H9 (cell line): ENCODE measurements around the gene TNIK. TPM values are rescaled to one million over a fixed set of nuclear protein-coding genes. Genes with fewer than 3 reads are reported as not detected.

Experiments used
- DNase-seq: peaks from one replicate; pipeline ENCODE4 v3.0.0-alpha.2; 2017
- H2AFZ ChIP-seq: one replicate; pipeline ENCODE4 v1.6.1; 2013; ENCODE audit warnings: mild to moderate bottlenecking, low read length, control low read depth, moderate library complexity
- H2AK5ac ChIP-seq: 2 replicates; pipeline ENCODE4 v1.6.1; 2013; ENCODE audit warnings: low read length, control low read depth, mixed read lengths; ENCODE audit not compliant: insufficient read length
- H2BK120ac ChIP-seq: one replicate; pipeline ENCODE4 v1.6.1; 2013; ENCODE audit warnings: low read depth, mild to moderate bottlenecking, low read length, control low read depth, inconsistent platforms; ENCODE audit not compliant: poor library complexity, severe bottlenecking
- H2BK12ac ChIP-seq: 2 replicates; pipeline ENCODE4 v1.6.1; 2013; ENCODE audit warnings: low read length, control low read depth, mixed read lengths, low read depth; ENCODE audit not compliant: insufficient read length
- H2BK15ac ChIP-seq: 2 replicates; pipeline ENCODE4 v1.6.1; 2013; ENCODE audit warnings: low read depth, low read length, control low read depth
- H2BK20ac ChIP-seq: one replicate; pipeline ENCODE4 v1.6.1; 2013; ENCODE audit warnings: low read depth, mild to moderate bottlenecking, low read length, control low read depth, inconsistent platforms; ENCODE audit not compliant: poor library complexity, severe bottlenecking
- H2BK5ac ChIP-seq: 2 replicates; pipeline ENCODE4 v1.6.1; 2013; ENCODE audit warnings: low read length, control low read depth, mixed read lengths; ENCODE audit not compliant: insufficient read length
- H3K14ac ChIP-seq: 2 replicates; pipeline ENCODE4 v1.6.1; 2013; ENCODE audit warnings: low read length, control low read depth; ENCODE audit not compliant: insufficient read depth
- H3K18ac ChIP-seq: 2 replicates; pipeline ENCODE4 v1.6.1; 2013; ENCODE audit warnings: low read depth, mild to moderate bottlenecking, mixed read lengths, low read length, control low read depth; ENCODE audit not compliant: insufficient read length
- H3K23ac ChIP-seq: 2 replicates; pipeline ENCODE4 v1.6.1; 2013; ENCODE audit warnings: low read length, control low read depth, mixed read lengths, low read depth; ENCODE audit not compliant: insufficient read length
- H3K23me2 ChIP-seq: 2 replicates; pipeline ENCODE4 v1.6.1; 2013; ENCODE audit warnings: low read depth, mild to moderate bottlenecking, mixed read lengths, low read length, control low read depth; ENCODE audit not compliant: insufficient read length, poor library complexity, severe bottlenecking
- H3K27ac ChIP-seq: 2 replicates; pipeline ENCODE4 v1.5.1; 2013; ENCODE audit warnings: low read length, control low read depth, mixed read lengths, low read depth; ENCODE audit not compliant: insufficient read length
- H3K27me3 ChIP-seq: 2 replicates; pipeline ENCODE4 v1.6.1; 2013; ENCODE audit warnings: low read length, control low read depth, inconsistent platforms; ENCODE audit not compliant: insufficient read depth
- H3K4ac ChIP-seq: 2 replicates; pipeline ENCODE4 v1.6.1; 2013; ENCODE audit warnings: low read depth, mild to moderate bottlenecking, control low read depth, inconsistent platforms, low read length, moderate library complexity
- H3K4me1 ChIP-seq: 2 replicates; pipeline ENCODE4 v1.6.1; 2013; ENCODE audit warnings: low read length, control low read depth, inconsistent platforms; ENCODE audit not compliant: insufficient read depth
- H3K4me2 ChIP-seq: 2 replicates; pipeline ENCODE4 v1.6.1; 2013; ENCODE audit warnings: low read length, control low read depth, mixed read lengths; ENCODE audit not compliant: insufficient read length, insufficient read depth
- H3K56ac ChIP-seq: 2 replicates; pipeline ENCODE4 v1.6.1; 2013; ENCODE audit warnings: low read depth, mild to moderate bottlenecking, mixed read lengths, low read length, control low read depth; ENCODE audit not compliant: insufficient read length
- H3K79me1 ChIP-seq: 2 replicates; pipeline ENCODE4 v1.6.1; 2013; ENCODE audit warnings: low read depth, mild to moderate bottlenecking, moderate library complexity, low read length, control low read depth, inconsistent platforms; ENCODE audit not compliant: insufficient read depth, poor library complexity, severe bottlenecking
- H3K79me2 ChIP-seq: 2 replicates; pipeline ENCODE4 v1.6.1; 2013; ENCODE audit warnings: low read length, control low read depth, inconsistent platforms; ENCODE audit not compliant: insufficient read depth
- H3K9ac ChIP-seq: 2 replicates; pipeline ENCODE4 v1.6.1; 2013; ENCODE audit warnings: low read length, control low read depth, mixed read lengths; ENCODE audit not compliant: insufficient read length; ENCODE audit errors: extremely low read depth
- H3K9me3 ChIP-seq: one replicate; pipeline ENCODE4 v1.6.1; 2013; ENCODE audit warnings: low read depth, low read length, inconsistent platforms; ENCODE audit not compliant: control insufficient read depth
- H3T11ph ChIP-seq: one replicate; pipeline ENCODE4 v1.6.1; 2013; ENCODE audit warnings: mild to moderate bottlenecking, low read length, control low read depth, inconsistent platforms
- H4K20me1 ChIP-seq: one replicate; pipeline ENCODE4 v1.6.1; 2013; ENCODE audit not compliant: control insufficient read depth, insufficient read length, insufficient read depth
- H4K5ac ChIP-seq: 2 replicates; pipeline ENCODE4 v1.6.1; 2013; ENCODE audit warnings: low read depth, mild to moderate bottlenecking, mixed read lengths, low read length, control low read depth; ENCODE audit not compliant: insufficient read length
- H4K8ac ChIP-seq: replicated peaks from 2 replicates; pipeline ENCODE4 v1.6.1; 2013; ENCODE audit warnings: low read length, control low read depth, mixed read lengths, low read depth; ENCODE audit not compliant: insufficient read length
- H4K91ac ChIP-seq: 2 replicates; pipeline ENCODE4 v1.6.1; 2013; ENCODE audit warnings: low read depth, mild to moderate bottlenecking, moderate library complexity, mixed read lengths, low read length, control low read depth; ENCODE audit not compliant: insufficient read length
- H3K27ac Mint-ChIP-seq, 3 experiments: 2 replicates in 2 of 3; 3 replicates in 1 of 3; pipeline ENCODE4 v1.8.0; 2020 to 2021; ENCODE audit warnings: mixed read lengths in 3 of 3, mild to moderate bottlenecking in 1 of 3, moderate library complexity in 1 of 3
- H3K27me3 Mint-ChIP-seq: 2 replicates; pipeline ENCODE4 v1.8.0; 2021; ENCODE audit warnings: low read depth, mild to moderate bottlenecking, moderate library complexity, mixed read lengths
- H3K36me3 Mint-ChIP-seq, 3 experiments: 2 replicates in 2 of 3; 3 replicates in 1 of 3; pipeline ENCODE4 v1.8.0; 2020 to 2021; ENCODE audit warnings: low read depth in 3 of 3, mixed read lengths in 3 of 3; ENCODE audit not compliant: insufficient read depth in 1 of 3
- H3K4me1 Mint-ChIP-seq, 2 experiments: 2 replicates each; pipeline ENCODE4 v1.8.0; 2020; ENCODE audit warnings: mixed read lengths in 2 of 2
- H3K4me3 Mint-ChIP-seq, 2 experiments: 2 replicates in 1 of 2; 3 replicates in 1 of 2; pipeline ENCODE4 v1.8.0; 2020 to 2021; ENCODE audit warnings: mild to moderate bottlenecking in 2 of 2, mixed read lengths in 2 of 2, moderate library complexity in 1 of 2
- H3K9me3 Mint-ChIP-seq, 2 experiments: 2 replicates in 1 of 2; 3 replicates in 1 of 2; pipeline ENCODE4 v1.8.0; 2020; ENCODE audit warnings: mild to moderate bottlenecking in 2 of 2, mixed read lengths in 2 of 2, moderate library complexity in 1 of 2
- WGBS: extraction: QIAGEN DNeasy Blood & Tissue Kit; methylation state at CpG from one replicate; pipeline ENCODE4 v1.1.7; 2013; ENCODE audit warnings: missing lambda C conversion rate, low lambda C conversion rate, mixed read lengths; ENCODE audit not compliant: insufficient read length; ENCODE audit errors: extremely low coverage; 5-methylcytosine and 5-hydroxymethylcytosine counted together
- total RNA-seq: library from RNA; stranded (reverse); gene quantifications from 2 replicates; pipeline ENCODE4 v1.2.1, GENCODE V29; 2021
- TF ChIP-seq, protein P1 (sequence below): fragments of 200-600 bp; sonication (generic); conservative IDR thresholded peaks from 3 replicates; pipeline ENCODE4 v1.8.0; 2021; ENCODE audit warnings: antibody characterized with exemption, mild to moderate bottlenecking

Gene TNIK
- total RNA-seq, 1 experiment from 2014 or later: 15.9 TPM

DNA sequence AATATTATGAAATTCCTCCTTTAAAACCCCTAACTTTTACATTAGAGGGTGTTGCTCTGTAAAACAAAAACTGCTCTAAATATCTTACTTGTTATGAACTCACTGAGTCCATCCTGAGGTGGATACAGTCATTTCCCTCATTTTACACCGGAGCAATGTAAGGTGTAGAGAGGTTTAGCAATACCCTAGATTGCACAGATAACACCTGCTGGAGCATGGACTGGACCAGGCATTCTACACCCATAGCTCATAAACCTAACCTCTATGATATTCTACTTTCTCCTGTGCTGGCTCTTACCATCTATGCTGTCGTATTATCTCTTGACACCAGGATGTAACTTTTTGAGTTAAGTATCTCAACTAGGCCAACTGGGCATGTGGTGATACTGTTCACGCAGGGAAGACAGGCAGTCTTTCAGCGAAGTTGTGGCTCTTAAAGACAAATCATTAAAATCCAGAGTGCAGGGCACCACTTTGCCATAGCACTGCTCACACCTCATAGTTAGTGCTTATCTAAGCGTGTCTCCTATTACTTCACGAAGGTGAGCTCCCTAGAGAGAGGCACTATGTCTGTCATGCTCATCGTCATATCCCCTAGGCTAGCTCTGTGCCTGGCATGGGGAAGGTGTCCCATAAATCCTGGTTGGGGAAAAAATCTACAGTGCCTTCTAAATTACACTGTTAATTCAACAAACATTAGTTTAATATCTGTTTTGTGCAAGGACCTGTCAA, 333.6 kb downstream of the TNIK start:
- Mint-ChIP-seq H3K4me3 (no peak overlapping the region), H3K27ac (no peak overlapping the region), H3K36me3 (peaks cover 0 to 2% (median 0%) of the 10 kb centered on the region in 3 experiments; a peak in 3 of 7 replicates), H3K9me3 (no peaks in the 10 kb centered on the region), H3K27me3 (no peaks in the 10 kb centered on the region), H3K4me1 (peaks cover 0 to 3% of the 10 kb centered on the region in 2 experiments; a peak in 2 of 4 replicates)
- Histone ChIP-seq H2BK5ac (no peak overlapping the region), H3K79me2 (no peaks in the 10 kb centered on the region), H2BK15ac (no peak overlapping the region), H3K27ac (no peak overlapping the region), H4K20me1 (no peaks in the 10 kb centered on the region), H2AFZ (no peak overlapping the region), H2BK20ac (no peak overlapping the region), H2BK120ac (no peak overlapping the region), H2BK12ac (no peak overlapping the region), H3K14ac (no peak overlapping the region), H4K8ac (no peak overlapping the region), H3K9me3 (no peaks in the 10 kb centered on the region), H3K27me3 (no peaks in the 10 kb centered on the region), H3T11ph (no peak overlapping the region), H4K5ac (no peak overlapping the region), H3K79me1 (no peaks in the 10 kb centered on the region), H3K56ac (no peak overlapping the region), H3K23me2 (no peaks in the 10 kb centered on the region), H3K18ac (no peak overlapping the region), H3K9ac (no peak overlapping the region), H3K4me2 (no peak overlapping the region), H3K23ac (no peak overlapping the region), H2AK5ac (no peak overlapping the region), H3K4me1 (no peaks in the 10 kb centered on the region; the same call in 1 of the 2 replicates), H4K91ac (no peak overlapping the region), H3K4ac (no peak overlapping the region)
- TF ChIP-seq, protein P1, sequence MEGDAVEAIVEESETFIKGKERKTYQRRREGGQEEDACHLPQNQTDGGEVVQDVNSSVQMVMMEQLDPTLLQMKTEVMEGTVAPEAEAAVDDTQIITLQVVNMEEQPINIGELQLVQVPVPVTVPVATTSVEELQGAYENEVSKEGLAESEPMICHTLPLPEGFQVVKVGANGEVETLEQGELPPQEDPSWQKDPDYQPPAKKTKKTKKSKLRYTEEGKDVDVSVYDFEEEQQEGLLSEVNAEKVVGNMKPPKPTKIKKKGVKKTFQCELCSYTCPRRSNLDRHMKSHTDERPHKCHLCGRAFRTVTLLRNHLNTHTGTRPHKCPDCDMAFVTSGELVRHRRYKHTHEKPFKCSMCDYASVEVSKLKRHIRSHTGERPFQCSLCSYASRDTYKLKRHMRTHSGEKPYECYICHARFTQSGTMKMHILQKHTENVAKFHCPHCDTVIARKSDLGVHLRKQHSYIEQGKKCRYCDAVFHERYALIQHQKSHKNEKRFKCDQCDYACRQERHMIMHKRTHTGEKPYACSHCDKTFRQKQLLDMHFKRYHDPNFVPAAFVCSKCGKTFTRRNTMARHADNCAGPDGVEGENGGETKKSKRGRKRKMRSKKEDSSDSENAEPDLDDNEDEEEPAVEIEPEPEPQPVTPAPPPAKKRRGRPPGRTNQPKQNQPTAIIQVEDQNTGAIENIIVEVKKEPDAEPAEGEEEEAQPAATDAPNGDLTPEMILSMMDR: no peak
- DNase-seq: no peak
- WGBS: no CpG with 5 or more reads among the region's 7 CpGs
